GM21528 (cell line): ENCODE results near the gene PTX4.

Source experiments
- ATAC-seq: cut with Tn5 transposase; IDR thresholded peaks from one replicate; pipeline ENCODE4 v1.9.1; 2021; ENCODE audit warnings: mild to moderate bottlenecking, moderate library complexity; ENCODE audit not compliant: unreplicated experiment, low FRiP score

PTX4 gene

GRCh38 chr16:1464894-1465566, 23.7 kb downstream of the PTX4 start:
- no peak for ATAC-seq

GRCh38 chr16:1464196-1464893, 24.4 kb downstream of the PTX4 start:
- no peak for ATAC-seq

- no peak for ATAC-seq
Measured at GRCh38 chr16:1461146-1461545, 27.6 kb downstream of the PTX4 start.

- ATAC-seq: no peak
Measured at GRCh38 chr16:1460602-1461138, 28.1 kb downstream of the PTX4 start.

- no peak for ATAC-seq
Measured at GRCh38 chr16:1459967-1460366, 28.8 kb downstream of the PTX4 start.

GRCh38 chr16:1458977-1459341, 29.8 kb downstream of the PTX4 start:
- no peak for ATAC-seq

GRCh38 chr16:1458336-1458976, 30.3 kb downstream of the PTX4 start:
- no peak for ATAC-seq

- ATAC-seq: no peak
Measured at GRCh38 chr16:1457489-1458245, 31.1 kb downstream of the PTX4 start.

GRCh38 chr16:1456951-1457350, 31.8 kb downstream of the PTX4 start:
- no peak for ATAC-seq

- ATAC-seq: no peak
Measured at GRCh38 chr16:1455190-1456171, 33.3 kb downstream of the PTX4 start.

- ATAC-seq: no peak
Measured at GRCh38 chr16:1454561-1454960, 34.2 kb downstream of the PTX4 start.

- no peak for ATAC-seq
Measured at GRCh38 chr16:1453316-1453715, 35.4 kb downstream of the PTX4 start.

GRCh38 chr16:1452530-1452929, 36.2 kb downstream of the PTX4 start:
- no peak for ATAC-seq

- no peak for ATAC-seq
Measured at GRCh38 chr16:1451702-1452392, 36.9 kb downstream of the PTX4 start.

GRCh38 chr16:1450841-1451240, 37.9 kb downstream of the PTX4 start:
- no peak for ATAC-seq

GRCh38 chr16:1450218-1450617, 38.5 kb downstream of the PTX4 start:
- no peak for ATAC-seq

- ATAC-seq: no peak
Measured at GRCh38 chr16:1449201-1449788, 39.4 kb downstream of the PTX4 start.

GRCh38 chr16:1448536-1449116, 40.1 kb downstream of the PTX4 start:
- no peak for ATAC-seq
